ENCODE measurements around the gene BARHL1.

Gene BARHL1

DNA sequence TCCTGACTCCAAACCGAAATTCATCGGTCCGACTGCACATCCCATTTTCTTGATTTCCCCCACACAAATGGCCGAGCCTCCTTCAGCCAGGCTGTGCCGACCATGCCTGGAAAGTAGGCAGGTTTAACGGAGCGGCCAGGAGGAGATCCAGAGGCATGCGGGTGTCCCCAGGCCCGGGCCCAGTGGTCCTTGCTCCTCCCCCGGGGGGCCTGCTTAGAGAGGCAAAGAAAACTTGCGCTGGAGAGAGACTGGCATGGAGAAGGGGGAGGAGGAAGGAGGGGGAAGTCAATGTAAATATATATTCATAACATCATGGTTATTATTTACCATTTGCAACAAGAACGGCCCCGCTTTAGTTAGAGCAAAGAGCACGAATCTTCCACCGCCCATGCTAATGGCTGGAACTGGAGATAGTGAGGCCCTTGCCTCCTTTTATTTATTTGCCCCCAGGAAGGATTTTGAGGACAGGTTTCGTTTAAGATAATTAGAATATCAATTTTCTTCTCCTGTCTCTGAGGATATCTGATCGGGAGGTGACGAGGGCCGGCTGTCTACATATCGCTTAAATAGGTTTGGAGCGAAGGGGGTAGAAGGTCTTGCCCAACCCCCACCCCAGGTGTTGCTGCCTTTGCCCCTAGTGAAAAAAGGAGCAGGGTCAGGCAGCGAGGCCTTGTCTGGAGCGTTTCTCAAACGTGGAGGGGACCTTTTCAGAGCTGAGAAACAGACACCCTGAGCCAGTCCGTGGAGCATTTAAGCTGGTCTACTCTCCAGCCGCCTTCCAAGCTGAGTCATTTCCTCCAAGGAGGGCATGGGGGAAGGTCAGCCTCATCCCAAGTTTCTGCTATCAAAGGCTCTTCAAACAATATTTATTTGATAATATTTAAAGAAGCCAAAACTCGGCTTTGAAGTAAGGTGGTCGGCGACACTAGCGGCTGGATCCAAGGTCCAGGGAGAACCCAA, 2.5 kb downstream of the BARHL1 start:
- no peaks in the 10 kb centered on the region for H3K4me1 ChIP-seq (ENCODE audit: control insufficient read depth, low read length)
- H4K20me1 ChIP-seq (ENCODE audit: control insufficient read depth, insufficient read depth, low read depth, low read length): no peaks in the 10 kb centered on the region
- no peaks in the 10 kb centered on the region for H3K36me3 ChIP-seq (ENCODE audit: control insufficient read depth, low read length)
- H3F3A ChIP-seq (ENCODE audit: control insufficient read depth, insufficient read depth): no peaks in the 10 kb centered on the region
- H3K4me3 ChIP-seq (ENCODE audit: low read length): no peak overlapping the region
- no peaks in the 10 kb centered on the region for H3K79me2 ChIP-seq (ENCODE audit: control insufficient read depth, low read length)
- no peaks in the 10 kb centered on the region for H3K9me2 ChIP-seq (replicated peaks; ENCODE audit: control insufficient read depth, low read length)
- H3K27me3 ChIP-seq (ENCODE audit: control insufficient read depth, low read length): peaks cover 33% of the 10 kb centered on the region
- no peak overlapping the region for H3K27ac ChIP-seq (ENCODE audit: low read depth, low read length)
- TF ChIP-seq, protein P1, sequence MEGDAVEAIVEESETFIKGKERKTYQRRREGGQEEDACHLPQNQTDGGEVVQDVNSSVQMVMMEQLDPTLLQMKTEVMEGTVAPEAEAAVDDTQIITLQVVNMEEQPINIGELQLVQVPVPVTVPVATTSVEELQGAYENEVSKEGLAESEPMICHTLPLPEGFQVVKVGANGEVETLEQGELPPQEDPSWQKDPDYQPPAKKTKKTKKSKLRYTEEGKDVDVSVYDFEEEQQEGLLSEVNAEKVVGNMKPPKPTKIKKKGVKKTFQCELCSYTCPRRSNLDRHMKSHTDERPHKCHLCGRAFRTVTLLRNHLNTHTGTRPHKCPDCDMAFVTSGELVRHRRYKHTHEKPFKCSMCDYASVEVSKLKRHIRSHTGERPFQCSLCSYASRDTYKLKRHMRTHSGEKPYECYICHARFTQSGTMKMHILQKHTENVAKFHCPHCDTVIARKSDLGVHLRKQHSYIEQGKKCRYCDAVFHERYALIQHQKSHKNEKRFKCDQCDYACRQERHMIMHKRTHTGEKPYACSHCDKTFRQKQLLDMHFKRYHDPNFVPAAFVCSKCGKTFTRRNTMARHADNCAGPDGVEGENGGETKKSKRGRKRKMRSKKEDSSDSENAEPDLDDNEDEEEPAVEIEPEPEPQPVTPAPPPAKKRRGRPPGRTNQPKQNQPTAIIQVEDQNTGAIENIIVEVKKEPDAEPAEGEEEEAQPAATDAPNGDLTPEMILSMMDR (IDR thresholded peaks at IDR 0.05; ENCODE audit: low read depth, low read length, poor library complexity, severe bottlenecking): no peak
- TF ChIP-seq EZH2phosphoT487 (IDR thresholded peaks at IDR 0.05; ENCODE audit: borderline replicate concordance, low read length): no peak
- no peaks in the 10 kb centered on the region for H3K9me3 ChIP-seq (ENCODE audit: control insufficient read depth, insufficient read depth, low read length)
- no peak overlapping the region for H3K4me2 ChIP-seq (ENCODE audit: low read length)

GRCh38 chr9:132585954-132586829, 3.8 kb downstream of the BARHL1 start:
- H3K4me2 ChIP-seq (ENCODE audit: low read length): no peak overlapping the region
- H3F3A ChIP-seq (ENCODE audit: control insufficient read depth, insufficient read depth): no peaks in the 10 kb centered on the region
- no peak overlapping the region for H3K4me3 ChIP-seq (ENCODE audit: low read length)
- H3K9me2 ChIP-seq (replicated peaks; ENCODE audit: control insufficient read depth, low read length): no peaks in the 10 kb centered on the region
- peaks cover 29% of the 10 kb centered on the region for H3K27me3 ChIP-seq (ENCODE audit: control insufficient read depth, low read length)
- H4K20me1 ChIP-seq (ENCODE audit: control insufficient read depth, insufficient read depth, low read depth, low read length): no peaks in the 10 kb centered on the region
- no peaks in the 10 kb centered on the region for H3K79me2 ChIP-seq (ENCODE audit: control insufficient read depth, low read length)
- no peaks in the 10 kb centered on the region for H3K4me1 ChIP-seq (ENCODE audit: control insufficient read depth, low read length)
- H3K27ac ChIP-seq (ENCODE audit: low read depth, low read length): no peak overlapping the region
- H3K9me3 ChIP-seq (ENCODE audit: control insufficient read depth, insufficient read depth, low read length): no peaks in the 10 kb centered on the region
- TF ChIP-seq EZH2phosphoT487 (IDR thresholded peaks at IDR 0.05; ENCODE audit: borderline replicate concordance, low read length): no peak
- TF ChIP-seq, protein P1 (IDR thresholded peaks at IDR 0.05; ENCODE audit: low read depth, low read length, poor library complexity, severe bottlenecking): no peak
- H3K36me3 ChIP-seq (ENCODE audit: control insufficient read depth, low read length): no peaks in the 10 kb centered on the region

- Histone ChIP-seq H4K20me1 (ENCODE audit: control insufficient read depth, insufficient read depth, low read depth, low read length) (no peaks in the 10 kb centered on the region), H3K4me3 (ENCODE audit: low read length) (no peak overlapping the region), H3K4me1 (ENCODE audit: control insufficient read depth, low read length) (no peaks in the 10 kb centered on the region), H3K36me3 (ENCODE audit: control insufficient read depth, low read length) (no peaks in the 10 kb centered on the region), H3K27me3 (ENCODE audit: control insufficient read depth, low read length) (peaks cover 24% of the 10 kb centered on the region), H3K4me2 (ENCODE audit: low read length) (no peak overlapping the region), H3F3A (ENCODE audit: control insufficient read depth, insufficient read depth) (no peaks in the 10 kb centered on the region), H3K79me2 (ENCODE audit: control insufficient read depth, low read length) (no peaks in the 10 kb centered on the region), H3K27ac (ENCODE audit: low read depth, low read length) (no peak overlapping the region), H3K9me2 (replicated peaks; ENCODE audit: control insufficient read depth, low read length) (no peaks in the 10 kb centered on the region), H3K9me3 (ENCODE audit: control insufficient read depth, insufficient read depth, low read length) (no peaks in the 10 kb centered on the region)
- TF ChIP-seq, protein P1 (IDR thresholded peaks at IDR 0.05; ENCODE audit: low read depth, low read length, poor library complexity, severe bottlenecking): no peak
- TF ChIP-seq EZH2phosphoT487 (IDR thresholded peaks at IDR 0.05; ENCODE audit: borderline replicate concordance, low read length): no peak
Measured at GRCh38 chr9:132586830-132587591, 4.6 kb downstream of the BARHL1 start.

Data from DOHH2 (cell line).